Skeletal muscle satellite cell (primary cell): ENCODE measurements around the gene MS4A4A.
"Not testable (repeated sequence)": the region's sequence is repeated elsewhere in the genome, so short reads cannot be mapped to it uniquely, and the experiment has no call there.

Experiments
- H3K27me3 ChIP-seq: 2 replicates; pipeline ENCODE4 v1.7.0; 2013; ENCODE audit warnings: low read length; ENCODE audit not compliant: control insufficient read depth, insufficient read depth
- H3K36me3 ChIP-seq: 2 replicates; pipeline ENCODE4 v1.7.0; 2013; ENCODE audit warnings: mild to moderate bottlenecking, control low read depth, low read length; ENCODE audit not compliant: insufficient read depth
- H3K4me1 ChIP-seq: 2 replicates; pipeline ENCODE4 v1.7.0; 2013; ENCODE audit warnings: low read length; ENCODE audit not compliant: control insufficient read depth, insufficient read depth
- H3K4me2 ChIP-seq: 2 replicates; pipeline ENCODE4 v1.7.0; 2013; ENCODE audit warnings: mild to moderate bottlenecking, low read length
- H3K4me3 ChIP-seq: 2 replicates; pipeline ENCODE4 v1.7.0; 2013; ENCODE audit warnings: low read length
- H3K9ac ChIP-seq: 2 replicates; pipeline ENCODE4 v1.7.0; 2013; ENCODE audit warnings: mild to moderate bottlenecking, low read depth, low read length, moderate library complexity
- H3K9me3 ChIP-seq: replicated peaks from 2 replicates; pipeline ENCODE4 v1.7.0; 2013; ENCODE audit warnings: mild to moderate bottlenecking, control low read depth, low read length

The MS4A4A gene

GRCh38 chr11:60264644-60265043 lies 15.8 kb upstream of the MS4A4A start:
- Histone ChIP-seq H3K36me3 (no peaks in the 10 kb centered on the region), H3K4me2 (no peak overlapping the region), H3K4me1 (no peaks in the 10 kb centered on the region), H3K9me3 (no peaks in the 10 kb centered on the region), H3K27me3 (no peaks in the 10 kb centered on the region), H3K9ac (no peak overlapping the region), H3K4me3 (no peak overlapping the region)

- no peaks in the 10 kb centered on the region for H3K36me3 ChIP-seq
- H3K4me2 ChIP-seq, result no peak overlapping the region
- no peaks in the 10 kb centered on the region for H3K27me3 ChIP-seq
Observed at GRCh38 chr11:60265373-60266214, 14.9 kb upstream of the MS4A4A start.

DNA sequence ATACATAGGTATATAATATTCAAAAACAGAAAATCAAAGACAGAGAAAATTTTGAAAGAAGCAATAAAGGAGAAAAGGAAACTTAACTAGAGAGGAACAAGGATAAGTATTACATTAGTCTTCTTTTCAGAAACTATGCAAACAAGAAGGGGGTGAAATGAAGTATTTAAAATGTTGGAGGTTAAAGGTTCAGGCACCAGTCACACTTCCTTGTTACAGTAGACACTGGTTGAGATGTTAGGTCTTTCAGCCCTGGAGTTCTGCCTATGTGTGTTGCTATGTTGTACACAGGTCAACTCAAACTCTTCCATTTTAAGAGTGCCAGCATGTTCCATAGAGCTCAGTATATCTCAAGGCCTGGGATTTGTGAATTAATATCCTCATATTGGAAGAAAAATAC lies 6.0 kb upstream of the MS4A4A start:
- Histone ChIP-seq H3K4me1 (no peaks in the 10 kb centered on the region), H3K9me3 (peaks cover 5% of the 10 kb centered on the region), H3K4me2 (no peak overlapping the region), H3K36me3 (no peaks in the 10 kb centered on the region), H3K4me3 (no peak overlapping the region), H3K27me3 (no peaks in the 10 kb centered on the region), H3K9ac (no peak overlapping the region)

More at GRCh38 chr11:60265373-60266214, 14.9 kb upstream of the MS4A4A start:
- no peak overlapping the region for H3K9ac ChIP-seq
- peaks cover 5% of the 10 kb centered on the region for H3K9me3 ChIP-seq
- H3K4me1 ChIP-seq, result no peaks in the 10 kb centered on the region
- H3K4me3 ChIP-seq, result no peak overlapping the region

DNA sequence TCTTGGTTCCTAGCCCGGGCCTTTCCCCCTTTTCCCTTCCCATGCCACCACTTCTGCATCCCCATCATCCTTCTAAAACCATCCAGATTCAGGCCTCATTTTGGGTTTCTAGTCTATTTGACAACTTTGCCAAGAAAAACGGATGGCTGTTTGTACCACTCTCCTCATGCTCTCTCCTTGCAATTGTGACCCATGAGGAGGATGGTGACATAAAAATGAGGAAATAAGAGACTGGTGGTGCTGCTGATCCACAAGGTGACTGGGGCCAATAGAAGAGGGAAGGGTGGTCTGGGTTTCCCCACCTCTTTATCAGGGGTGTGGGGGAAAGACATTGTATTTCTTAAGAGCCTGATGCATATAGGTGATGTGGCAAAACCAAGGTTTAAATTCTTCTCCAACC lies 1.0 kb downstream of the MS4A4A start:
- H3K4me2 ChIP-seq, result no peak overlapping the region
- H3K9me3 ChIP-seq, result peaks cover 4% of the 10 kb centered on the region
- H3K4me3 ChIP-seq, result no peak overlapping the region
- H3K27me3 ChIP-seq, result no peaks in the 10 kb centered on the region
- H3K36me3 ChIP-seq, result no peaks in the 10 kb centered on the region
- no peak overlapping the region for H3K9ac ChIP-seq
- H3K4me1 ChIP-seq, result no peaks in the 10 kb centered on the region

DNA sequence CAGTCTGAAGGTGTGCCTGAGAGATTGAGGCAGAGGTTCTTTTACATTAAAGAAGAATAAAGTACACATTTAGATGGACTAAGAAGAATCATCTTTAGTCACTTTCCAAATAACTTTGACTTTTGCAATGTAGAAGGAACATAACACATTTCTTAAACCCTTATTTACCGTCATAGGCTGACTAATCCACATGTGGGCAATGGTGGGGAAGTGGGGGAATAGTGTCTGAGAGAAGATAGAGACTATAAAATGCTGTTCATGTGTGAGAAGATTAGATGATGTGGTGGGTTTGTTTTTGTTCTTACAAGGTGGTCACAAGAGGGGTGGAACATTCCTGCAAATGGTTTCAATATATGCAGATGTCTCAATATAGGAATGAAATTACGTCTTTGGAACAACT lies 1.8 kb downstream of the MS4A4A start:
- H3K27me3 ChIP-seq, result no peaks in the 10 kb centered on the region
- H3K9ac ChIP-seq, result no peak overlapping the region
- no peak overlapping the region for H3K4me2 ChIP-seq
- peaks cover 4% of the 10 kb centered on the region for H3K9me3 ChIP-seq
- no peaks in the 10 kb centered on the region for H3K36me3 ChIP-seq
- H3K4me1 ChIP-seq, result no peaks in the 10 kb centered on the region
- H3K4me3 ChIP-seq, result no peak overlapping the region

- not testable (repeated sequence) for H3K9ac ChIP-seq, H3K4me3 ChIP-seq, H3K27me3 ChIP-seq, H3K36me3 ChIP-seq, H3K4me2 ChIP-seq, H3K4me1 ChIP-seq
- peaks cover 11% of the 10 kb centered on the region for H3K9me3 ChIP-seq
Observed at GRCh38 chr11:60285411-60286126, 5.1 kb downstream of the MS4A4A start.

DNA sequence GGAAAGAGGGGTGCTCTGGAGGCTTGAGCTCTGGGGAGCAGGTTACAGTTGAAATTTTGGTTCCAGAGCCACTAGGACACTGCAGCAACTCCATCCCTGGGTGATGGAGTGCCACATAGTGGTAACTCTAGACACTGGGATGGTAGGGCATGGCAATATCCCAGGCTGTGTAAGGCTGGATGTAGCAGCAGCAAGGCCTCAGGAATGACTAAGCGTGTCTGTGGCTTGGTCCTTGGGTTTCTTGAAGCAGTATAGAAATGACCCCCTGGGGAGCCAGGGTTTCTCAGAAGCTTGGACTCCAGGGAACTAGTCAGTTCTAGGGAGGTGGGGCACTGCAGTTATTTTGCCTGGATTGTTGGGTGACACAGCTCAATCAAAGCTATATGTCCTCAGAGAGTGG lies 8.1 kb downstream of the MS4A4A start:
- no peaks in the 10 kb centered on the region for H3K27me3 ChIP-seq
- H3K9me3 ChIP-seq, result peaks cover 8% of the 10 kb centered on the region
- H3K4me3 ChIP-seq, result no peak overlapping the region
- H3K4me2 ChIP-seq, result no peak overlapping the region
- no peaks in the 10 kb centered on the region for H3K36me3 ChIP-seq
- H3K4me1 ChIP-seq, result no peaks in the 10 kb centered on the region
- no peak overlapping the region for H3K9ac ChIP-seq

DNA sequence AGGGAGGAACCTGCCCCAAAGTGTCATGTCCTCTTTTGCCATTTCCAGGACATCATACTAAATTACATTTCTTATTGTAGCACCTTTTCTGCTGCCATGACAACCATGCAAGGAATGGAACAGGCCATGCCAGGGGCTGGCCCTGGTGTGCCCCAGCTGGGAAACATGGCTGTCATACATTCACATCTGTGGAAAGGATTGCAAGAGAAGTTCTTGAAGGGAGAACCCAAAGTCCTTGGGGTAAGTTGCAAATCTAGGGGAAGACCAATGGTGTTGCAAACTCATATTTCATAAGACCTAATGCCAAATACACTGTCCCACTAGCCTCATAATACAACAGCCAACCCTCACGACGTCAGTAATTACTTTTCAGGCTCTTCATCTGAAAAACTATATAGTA lies 11.7 kb downstream of the MS4A4A start:
- peaks cover 8% of the 10 kb centered on the region for H3K9me3 ChIP-seq
- H3K4me1 ChIP-seq, result no peaks in the 10 kb centered on the region
- no peaks in the 10 kb centered on the region for H3K36me3 ChIP-seq
- H3K27me3 ChIP-seq, result no peaks in the 10 kb centered on the region
- H3K9ac ChIP-seq, result no peak overlapping the region
- no peak overlapping the region for H3K4me3 ChIP-seq
- H3K4me2 ChIP-seq, result no peak overlapping the region

DNA sequence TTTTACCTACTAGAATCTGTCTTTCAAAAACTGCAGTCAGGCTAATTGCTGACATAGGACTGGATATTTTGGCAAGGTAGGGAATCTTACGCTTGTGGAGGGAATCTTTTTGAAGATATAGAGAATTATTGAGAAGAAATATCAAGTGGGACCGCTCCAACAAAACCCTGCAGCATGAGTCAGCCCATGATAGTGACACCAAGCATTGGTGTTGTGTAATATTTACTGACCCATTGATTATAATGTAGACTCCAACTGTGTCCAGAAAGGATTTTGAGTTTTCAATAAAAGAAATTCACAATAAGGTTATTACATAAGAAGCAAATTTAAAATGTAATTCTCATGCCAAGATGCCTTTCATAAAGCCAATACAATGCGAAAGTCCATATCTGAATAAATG lies 20.7 kb downstream of the MS4A4A start:
- Histone ChIP-seq H3K36me3 (no peaks in the 10 kb centered on the region), H3K27me3 (no peaks in the 10 kb centered on the region), H3K4me3 (no peak overlapping the region), H3K4me1 (no peaks in the 10 kb centered on the region), H3K9ac (no peak overlapping the region), H3K4me2 (no peak overlapping the region), H3K9me3 (no peaks in the 10 kb centered on the region)

DNA sequence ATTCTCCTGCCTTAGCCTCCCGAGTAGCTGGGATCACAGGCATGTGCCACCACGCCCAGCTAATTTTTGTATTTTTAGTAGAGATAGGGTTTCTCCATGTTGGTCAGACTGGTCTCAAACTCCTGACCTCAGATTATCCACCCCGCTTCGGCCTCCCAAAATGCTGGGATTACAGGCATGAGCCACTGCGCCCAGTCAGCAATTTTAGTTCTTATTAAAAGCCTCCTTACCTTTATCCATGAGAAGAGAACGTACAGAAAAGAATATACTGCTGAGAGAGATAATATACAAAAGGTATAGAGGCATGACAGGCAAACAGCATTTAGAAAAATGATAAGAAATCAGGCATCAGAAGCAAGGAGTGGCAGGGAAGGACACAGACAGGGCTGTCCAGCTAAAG lies 21.4 kb downstream of the MS4A4A start:
- not testable (repeated sequence) for H3K9me3 ChIP-seq, H3K4me3 ChIP-seq, H3K36me3 ChIP-seq, H3K27me3 ChIP-seq, H3K9ac ChIP-seq, H3K4me2 ChIP-seq, H3K4me1 ChIP-seq

- Histone ChIP-seq H3K4me3 (no peak overlapping the region), H3K36me3 (no peaks in the 10 kb centered on the region), H3K9ac (no peak overlapping the region), H3K27me3 (no peaks in the 10 kb centered on the region), H3K4me2 (no peak overlapping the region), H3K4me1 (no peaks in the 10 kb centered on the region), H3K9me3 (peaks cover 3% of the 10 kb centered on the region)
Observed at GRCh38 chr11:60303661-60304060, 23.2 kb downstream of the MS4A4A start.
